Heart left ventricle (tissue), 13 donors: ENCODE data around the gene NIPA2.

ENCODE experiments used
- CTCF ChIP-seq, 12 donors: fragments of 200-600 bp; sonication (generic) in 4 of 12; IDR thresholded peaks; one replicate each; pipeline versions ENCODE4 v1.5.0 to v1.8.0; 2018 to 2022; ENCODE audit warnings: antibody characterized with exemption in 12 of 12, mild to moderate bottlenecking in 5 of 12
- POLR2A ChIP-seq, 2 donors: fragments of 450-650 bp; IDR thresholded peaks; one replicate each; pipeline ENCODE4 v1.6.1; 2017; ENCODE audit warnings: antibody characterized with exemption in 2 of 2, mild to moderate bottlenecking in 2 of 2, moderate library complexity in 2 of 2
- donor health status: ischemic (EF 13 %, LVEDD 7.1; RV severe dilation, severe dysfunction).
- donor health status: DM: no; HTN: yes; CAD: no.
- donor health status: DM: no; HTN: no; CAD: no.
- donor health status: ischemic (EF 25% LVEDD 6.9; RV normal size, moderate dysfunction).
- donor health status: ischemic (EF 25% LVEDD 5.7; RV mildly dilated, moderate dysfunction).
- donor health status: ischemic (EF 35%, LVEDD 5.7; RV mildly dilated, moderate dysfunction).
- donor health status: nonischemic (EF 11% LVEDD 7.7; RV severe dilation, severe dysfunction).
- donor health status: DM: yes; HTN: yes; CAD: no.
- donor health status: PGD.
- donor health status: ischemic (EF 29% LVEDD 5.4; RV normal size, mild dysfunction).
- donor health status: nonischemic (EF 23%, LVEDD 6.1; RV moderate dilation, normal function).

DNA sequence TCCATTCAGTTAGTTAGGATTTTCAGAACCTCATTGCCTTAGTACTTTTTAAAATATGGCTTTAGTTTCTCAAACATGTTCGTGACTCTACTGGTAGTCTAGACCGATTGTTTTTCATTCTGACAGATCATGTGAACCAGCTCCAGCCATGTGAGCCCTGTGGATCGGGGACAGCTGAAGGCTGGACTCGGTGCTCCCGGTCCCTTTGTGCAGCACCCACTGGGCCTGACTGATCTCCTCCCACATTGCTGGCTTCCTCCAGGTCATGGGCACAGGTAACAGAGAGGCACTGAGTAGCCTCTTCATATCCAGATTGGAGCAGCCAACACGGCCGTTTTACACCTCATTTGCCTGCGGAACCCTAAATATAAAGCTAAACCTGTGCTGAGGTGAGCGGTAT, 30.5 kb downstream of the NIPA2 start:
- TF ChIP-seq POLR2A (IDR thresholded peaks at IDR 0.05) (no peak), CTCF (IDR thresholded peaks at IDR 0.05) (no peak)
